GM18511 (cell line): ENCODE data around the gene SCO2.
"Not testable (repeated sequence)": the region's sequence is repeated elsewhere in the genome, so short reads cannot be mapped to it uniquely, and the experiment has no call there.

Experiments used
- ATAC-seq: cut with Tn5 transposase; IDR thresholded peaks from one replicate; pipeline ENCODE4 v1.9.1; 2021; ENCODE audit warnings: mild to moderate bottlenecking, moderate library complexity; ENCODE audit not compliant: unreplicated experiment

Gene SCO2

DNA sequence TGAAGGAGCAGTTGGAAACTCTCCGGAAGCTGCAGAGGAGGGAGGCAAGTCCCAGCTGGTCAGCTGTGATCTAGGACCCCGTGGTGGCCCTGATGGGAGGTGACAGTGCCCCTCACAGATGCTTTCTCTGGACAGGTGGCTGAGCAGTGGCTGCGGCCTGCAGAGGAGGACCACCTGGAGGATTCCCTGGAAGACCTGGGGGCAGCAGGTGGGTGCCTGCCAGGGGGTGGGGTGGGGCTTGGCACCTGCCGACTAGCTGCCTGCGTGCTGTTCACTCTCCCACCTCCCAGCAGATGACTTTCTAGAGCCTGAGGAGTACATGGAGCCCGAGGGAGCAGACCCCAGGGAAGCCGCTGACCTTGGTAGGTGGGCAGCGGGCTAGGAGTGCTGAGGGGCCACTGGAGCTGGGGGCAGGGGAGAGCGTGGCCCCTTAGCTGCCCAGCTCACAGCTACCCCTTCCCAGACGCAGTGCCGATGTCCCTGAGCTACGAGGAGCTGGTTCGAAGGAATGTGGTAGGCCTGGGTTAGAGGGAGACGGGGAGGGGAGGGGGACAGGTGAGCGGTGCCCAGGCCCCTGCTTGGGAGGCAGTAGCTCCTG lies 3.1 kb downstream of the SCO2 start:
- no peak for ATAC-seq

DNA sequence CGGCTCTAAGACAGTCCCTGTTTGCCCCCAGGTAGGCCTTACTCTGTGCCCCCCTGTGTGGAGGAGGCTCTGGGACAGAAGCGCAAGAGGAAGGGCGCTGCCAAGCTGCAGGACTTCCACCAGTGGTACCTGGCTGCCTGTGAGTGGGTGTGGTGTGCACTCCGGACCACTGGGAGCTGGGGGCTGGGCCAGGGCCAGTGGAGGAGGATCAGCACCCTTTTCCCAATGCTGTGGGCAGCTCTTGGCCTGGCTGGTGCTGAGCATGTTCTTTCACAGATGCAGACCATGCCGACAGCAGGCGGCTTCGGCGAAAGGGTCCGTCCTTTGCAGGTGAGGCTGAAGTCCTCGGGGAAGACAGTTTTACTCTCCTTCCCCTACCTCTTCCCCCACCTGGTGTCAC lies 3.7 kb downstream of the SCO2 start:
- no peak for ATAC-seq

DNA sequence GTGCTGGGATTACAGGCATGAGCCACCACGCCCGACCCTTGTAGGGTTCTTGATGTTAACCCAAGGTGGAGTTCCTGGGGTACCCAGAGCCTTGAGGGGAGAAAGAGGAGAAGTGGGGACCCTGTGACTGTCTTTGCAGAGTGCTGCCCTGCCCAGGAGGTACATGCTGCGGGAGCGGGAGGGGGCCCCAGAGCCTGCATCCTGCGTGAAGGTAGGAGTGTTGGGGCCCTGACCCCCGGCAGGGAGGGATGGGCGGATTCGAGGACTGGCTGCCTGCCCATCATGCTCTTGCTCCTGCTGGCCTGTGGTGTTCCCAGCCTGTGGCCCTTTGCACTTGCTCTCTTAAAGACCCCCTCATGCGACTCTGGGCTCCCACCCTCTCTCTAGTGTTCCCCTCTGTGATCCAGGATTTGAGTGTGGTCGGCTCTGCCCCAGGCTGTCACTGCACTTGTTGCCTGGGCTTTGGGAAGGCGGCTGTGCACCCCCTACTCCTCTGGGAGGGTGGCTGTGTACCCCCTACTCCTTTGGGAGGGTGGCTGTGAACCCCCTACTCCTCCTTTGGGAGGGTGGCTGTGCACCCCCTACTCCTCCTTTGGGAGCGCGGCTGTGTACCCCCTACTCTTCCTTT lies 4.5 kb downstream of the SCO2 start:
- no peak for ATAC-seq

DNA sequence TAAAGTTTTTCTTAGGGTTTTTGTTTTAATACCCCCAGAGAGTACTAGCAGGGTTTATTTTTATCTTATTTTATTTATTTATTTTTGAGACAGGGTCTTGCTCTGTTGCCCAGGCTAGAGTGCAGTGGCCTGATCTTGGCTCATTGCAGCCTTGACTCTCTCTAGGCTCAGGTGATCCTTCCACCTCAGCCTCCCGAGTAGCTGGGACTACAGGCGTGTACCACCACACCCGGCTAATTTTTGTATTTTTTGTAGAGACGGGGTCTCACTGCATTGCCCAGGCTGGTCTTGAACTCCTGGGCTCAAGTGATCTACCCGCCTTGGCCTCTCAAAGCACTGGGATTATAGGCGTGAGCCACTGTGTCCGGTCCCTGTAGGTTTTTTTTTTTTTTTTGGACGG lies 5.2 kb downstream of the SCO2 start:
- not testable (repeated sequence) for ATAC-seq

DNA sequence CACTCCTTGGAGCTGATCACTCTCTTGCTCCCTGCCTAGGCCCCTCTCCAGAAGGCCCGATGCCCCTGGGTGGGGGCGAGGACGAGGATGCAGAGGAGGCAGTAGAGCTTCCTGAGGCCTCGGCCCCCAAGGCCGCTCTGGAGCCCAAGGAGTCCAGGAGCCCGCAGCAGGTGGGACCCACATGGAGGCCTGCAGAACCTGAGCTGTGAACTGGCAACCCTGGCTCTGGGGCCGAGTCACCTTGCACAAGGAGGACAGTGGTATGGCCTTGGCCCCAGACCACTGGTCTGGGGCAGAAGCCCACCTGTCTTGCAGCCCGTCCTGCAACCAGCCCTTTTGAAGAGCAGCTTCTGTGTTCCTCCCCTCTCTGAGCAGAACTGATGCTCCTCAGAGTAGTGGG lies 6.2 kb downstream of the SCO2 start:
- ATAC-seq, result no peak

DNA sequence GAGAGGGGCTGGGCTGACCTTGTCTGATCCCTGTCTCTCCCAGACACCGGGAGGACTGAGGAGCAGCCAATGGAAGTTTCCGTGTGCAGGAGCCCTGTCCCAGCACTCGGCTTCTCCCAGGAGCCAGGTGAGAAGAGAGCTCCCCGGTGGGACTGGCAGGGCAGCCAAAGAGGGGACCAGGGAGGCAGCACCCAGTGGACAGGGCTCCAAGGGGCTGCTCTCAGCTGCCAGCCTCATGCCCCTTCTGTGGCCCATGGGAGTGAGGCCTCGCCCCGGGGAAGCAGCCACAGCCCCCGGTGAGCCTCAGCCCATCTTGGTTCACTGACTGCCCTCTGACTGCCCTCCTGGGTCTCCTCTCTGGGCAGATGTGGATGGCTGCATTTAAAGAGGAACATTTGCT lies 6.8 kb downstream of the SCO2 start:
- no peak for ATAC-seq

DNA sequence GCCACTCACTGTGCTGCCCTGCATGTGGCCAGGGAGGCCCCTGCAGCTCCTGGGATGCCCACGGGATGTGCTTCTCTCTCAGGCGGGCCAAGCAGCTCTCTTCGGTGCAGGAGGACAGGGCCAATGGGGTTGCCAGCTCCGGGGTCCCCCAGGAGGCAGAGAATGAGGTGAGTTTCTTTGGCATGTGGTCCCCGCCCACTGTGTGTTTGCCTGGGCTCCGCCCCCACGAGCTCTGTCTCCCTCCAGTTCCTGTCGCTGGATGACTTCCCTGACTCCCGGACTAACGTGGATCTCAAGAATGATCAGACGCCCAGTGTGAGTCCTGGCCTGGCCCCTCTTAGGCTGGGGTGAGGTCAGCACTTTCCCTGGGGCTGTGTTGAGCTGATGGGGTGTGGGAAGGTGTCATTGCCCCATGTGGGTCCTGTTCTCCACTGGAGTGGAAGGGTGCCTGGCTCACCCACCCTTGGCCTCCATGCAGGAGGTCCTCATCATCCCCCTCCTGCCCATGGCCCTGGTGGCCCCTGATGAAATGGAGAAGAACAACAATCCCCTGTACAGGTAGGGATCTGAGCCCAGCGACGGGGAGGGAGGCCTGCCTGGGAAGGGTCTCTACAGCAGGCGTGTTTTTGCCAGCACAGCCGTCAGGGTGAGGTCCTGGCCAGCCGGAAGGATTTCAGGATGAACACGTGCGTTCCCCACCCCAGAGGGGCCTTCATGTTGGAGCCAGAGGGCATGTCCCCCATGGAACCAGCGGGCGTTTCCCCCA lies 7.7 kb downstream of the SCO2 start:
- no peak for ATAC-seq

DNA sequence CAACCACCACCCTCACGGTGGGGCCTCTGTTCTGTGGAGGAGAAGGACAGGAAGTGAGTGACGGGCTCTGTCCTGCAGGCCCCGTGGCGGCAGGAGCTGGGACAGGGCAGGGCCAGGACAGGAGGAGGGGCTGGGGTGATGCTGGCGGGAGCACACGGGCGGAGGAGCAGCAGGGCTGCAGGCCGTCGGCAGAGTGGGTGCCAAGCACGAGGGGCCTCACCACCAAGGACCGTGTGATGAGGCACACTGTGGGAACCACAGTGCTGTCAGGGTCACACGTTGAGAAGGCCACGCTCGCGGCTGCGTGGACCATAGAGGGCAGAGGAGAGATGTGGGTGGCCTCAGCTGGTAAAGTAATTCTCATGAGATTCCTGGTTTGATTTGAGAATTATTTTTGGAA lies 8.5 kb downstream of the SCO2 start:
- ATAC-seq, result no peak

DNA sequence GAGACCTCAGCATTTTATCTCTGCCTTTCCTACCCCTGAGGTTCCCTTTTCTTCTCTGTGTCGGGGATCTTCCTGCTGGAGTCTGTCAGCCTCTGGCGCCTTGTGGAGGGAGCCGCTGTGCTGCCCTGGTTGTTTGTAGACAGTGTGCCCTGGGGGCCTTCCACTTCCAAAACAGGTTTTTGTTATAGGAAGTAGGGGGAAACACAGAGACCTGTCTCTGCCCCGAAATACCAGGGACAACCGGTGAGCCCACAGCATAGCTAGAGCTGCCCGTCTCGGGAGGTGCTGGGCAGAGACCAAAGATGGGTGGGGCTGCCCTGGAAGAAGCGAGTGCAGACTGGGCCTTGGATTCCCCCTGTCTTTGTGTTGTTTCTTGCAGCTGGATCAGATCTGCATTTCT lies 9.3 kb downstream of the SCO2 start:
- ATAC-seq, result no peak

DNA sequence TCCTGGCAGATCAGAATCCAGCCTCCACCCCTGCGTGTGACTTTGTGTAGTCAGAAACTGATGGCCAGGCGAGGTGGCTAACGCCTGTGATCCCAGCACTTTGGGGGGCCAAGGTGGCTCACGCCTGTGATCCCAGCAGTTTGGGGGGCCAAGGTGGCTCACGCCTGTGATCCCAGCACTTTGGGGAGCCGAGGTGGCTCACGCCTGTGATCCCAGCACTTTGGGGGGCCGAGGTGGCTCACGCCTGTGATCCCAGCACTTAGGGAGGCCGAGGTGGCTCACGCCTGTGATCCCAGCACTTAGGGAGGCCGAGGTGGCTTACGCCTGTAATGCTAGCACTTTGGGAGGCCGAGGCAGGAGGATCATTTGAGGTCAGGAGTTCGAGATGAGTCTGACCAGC lies 12.2 kb downstream of the SCO2 start:
- ATAC-seq, result no peak

DNA sequence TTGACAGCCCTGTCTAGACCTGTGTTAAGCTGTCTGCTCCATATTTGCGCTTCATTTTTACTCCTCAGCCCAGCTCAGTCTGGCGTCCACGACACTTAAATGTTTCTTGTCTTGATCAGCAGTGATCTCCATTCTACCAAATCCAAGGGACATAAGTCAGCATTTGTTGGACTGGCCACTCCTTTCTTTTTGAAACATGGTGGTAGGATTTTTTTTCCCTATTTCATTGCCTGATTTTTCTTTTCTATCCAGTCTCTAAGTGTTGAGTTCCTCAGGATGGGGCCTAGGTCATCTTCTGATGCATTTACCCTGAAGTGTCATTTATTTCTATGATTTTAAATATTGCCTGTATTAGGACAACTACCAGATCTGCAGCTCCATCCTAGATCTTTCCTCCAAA lies 16.5 kb downstream of the SCO2 start:
- ATAC-seq, result no peak

DNA sequence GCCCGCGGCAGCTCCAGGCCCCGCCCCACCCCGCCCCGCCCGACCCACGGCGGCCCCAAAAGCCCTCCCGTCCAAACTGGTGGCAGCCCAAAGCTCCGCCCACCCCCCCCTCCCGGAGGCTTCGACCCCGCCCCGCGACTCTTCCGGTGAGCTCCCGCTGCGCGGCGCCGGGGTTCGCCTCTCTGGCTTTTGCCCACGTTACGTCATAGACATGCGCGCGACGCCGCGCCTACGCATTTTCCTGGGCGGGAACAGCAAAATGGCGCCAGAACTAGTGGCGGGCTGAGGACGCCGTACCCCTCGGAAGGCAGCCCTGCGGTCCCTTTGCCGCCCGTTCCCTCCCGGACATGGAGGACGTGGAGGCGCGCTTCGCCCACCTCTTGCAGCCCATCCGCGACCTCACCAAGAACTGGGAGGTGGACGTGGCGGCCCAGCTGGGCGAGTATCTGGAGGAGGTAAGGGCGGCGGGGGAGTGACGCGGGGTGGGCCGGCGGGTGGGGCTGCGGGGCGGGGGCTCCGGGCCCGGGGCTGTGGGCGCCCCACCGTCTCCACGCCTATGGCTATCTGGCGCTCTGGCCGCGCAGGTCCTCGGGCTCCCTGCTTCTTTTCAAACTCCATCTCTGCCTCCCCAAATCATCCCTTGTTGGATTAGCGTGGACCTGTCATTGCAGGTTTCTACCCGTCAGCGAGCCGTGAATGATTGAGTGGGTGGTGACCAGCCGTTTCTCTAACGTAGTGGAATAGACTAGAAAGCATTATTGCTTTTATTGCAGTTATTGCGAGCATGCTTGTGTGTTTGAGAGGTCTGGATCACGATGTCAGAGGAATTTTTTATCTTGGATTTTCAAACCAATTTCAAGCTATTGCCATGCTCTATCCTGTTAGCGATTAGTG lies 17.2 kb downstream of the SCO2 start, which contains the start of gene NCAPH2:
NCAPH2 (plus strand) TSS at position 234 of the 894 bp plus-strand sequence; CDS start at position 348, 114 bp downstream.
- ATAC-seq, result peak; percentile 71

DNA sequence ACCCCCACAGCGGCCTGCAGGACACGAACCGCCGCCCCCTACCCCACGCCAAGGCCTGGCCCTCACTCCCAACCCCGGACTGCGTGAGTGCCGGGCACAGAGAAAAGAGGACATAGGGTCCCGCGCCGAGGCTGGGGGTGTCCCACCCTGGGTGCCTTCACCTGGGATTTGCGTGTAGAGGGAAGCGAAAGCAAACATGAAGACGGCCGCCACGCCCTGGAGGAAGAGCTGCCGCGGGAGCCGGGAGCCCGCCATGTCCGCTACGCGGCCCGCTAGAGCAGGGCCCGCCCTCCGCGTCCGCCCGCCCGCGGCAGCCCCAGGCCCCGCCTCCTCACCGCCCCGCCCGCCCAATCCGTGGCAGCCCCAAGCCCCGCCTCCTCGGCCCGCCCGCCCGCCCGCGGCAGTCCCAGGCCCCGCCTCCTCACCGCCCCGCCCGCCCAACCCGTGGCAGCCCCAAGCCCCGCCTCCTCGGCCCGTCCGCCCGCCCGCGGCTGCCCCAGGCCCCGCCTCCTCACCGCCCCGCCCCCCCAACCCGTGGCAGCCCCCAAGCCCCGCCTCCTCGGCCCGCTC lies 17.9 kb downstream of the SCO2 start, which contains the start of gene LMF2:
LMF2 (minus strand) TSS at position 282 of the 570 bp plus-strand sequence; CDS start at position 255, 27 bp downstream.
- ATAC-seq, result peak; percentile 63

DNA sequence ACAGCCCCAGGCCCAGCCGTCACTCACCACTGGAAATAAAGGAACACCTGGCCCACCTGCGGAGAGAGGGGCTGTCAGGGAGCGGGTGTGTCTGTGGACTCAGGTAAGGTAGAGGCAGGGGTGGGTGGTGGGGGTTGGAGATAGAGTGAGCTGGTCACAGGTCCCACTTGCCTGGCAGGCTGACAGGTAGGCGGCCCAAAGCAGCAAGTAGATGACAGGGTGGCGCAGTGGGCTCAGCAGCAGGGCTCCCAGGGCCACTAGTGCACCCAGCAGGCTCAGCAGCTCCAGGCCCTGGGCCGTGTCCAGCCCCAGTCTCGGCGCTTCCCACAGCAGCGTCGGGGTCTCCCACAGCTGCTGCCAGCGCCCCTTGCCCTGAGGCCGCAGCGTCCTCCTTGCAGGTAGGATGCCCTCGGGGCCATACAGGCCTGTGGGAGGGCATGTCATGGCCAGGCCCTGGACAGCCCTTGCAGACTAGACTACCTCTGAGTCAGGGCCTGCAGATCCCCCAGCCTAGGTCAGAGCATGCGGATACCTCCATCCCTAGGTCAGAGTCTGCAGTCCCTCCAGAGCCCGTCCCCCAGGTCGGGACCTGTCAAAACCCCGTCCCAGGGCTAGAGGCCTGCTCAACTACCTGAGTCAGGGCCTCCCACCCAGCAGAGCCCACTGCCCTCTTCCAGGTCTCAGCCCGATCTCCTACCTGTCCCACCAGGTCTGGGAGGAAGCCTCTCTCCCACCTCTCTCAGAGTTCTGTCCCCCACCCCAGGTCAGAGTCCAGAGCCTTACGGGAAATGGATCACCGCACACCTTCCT lies 18.6 kb downstream of the SCO2 start:
- ATAC-seq, result no peak

DNA sequence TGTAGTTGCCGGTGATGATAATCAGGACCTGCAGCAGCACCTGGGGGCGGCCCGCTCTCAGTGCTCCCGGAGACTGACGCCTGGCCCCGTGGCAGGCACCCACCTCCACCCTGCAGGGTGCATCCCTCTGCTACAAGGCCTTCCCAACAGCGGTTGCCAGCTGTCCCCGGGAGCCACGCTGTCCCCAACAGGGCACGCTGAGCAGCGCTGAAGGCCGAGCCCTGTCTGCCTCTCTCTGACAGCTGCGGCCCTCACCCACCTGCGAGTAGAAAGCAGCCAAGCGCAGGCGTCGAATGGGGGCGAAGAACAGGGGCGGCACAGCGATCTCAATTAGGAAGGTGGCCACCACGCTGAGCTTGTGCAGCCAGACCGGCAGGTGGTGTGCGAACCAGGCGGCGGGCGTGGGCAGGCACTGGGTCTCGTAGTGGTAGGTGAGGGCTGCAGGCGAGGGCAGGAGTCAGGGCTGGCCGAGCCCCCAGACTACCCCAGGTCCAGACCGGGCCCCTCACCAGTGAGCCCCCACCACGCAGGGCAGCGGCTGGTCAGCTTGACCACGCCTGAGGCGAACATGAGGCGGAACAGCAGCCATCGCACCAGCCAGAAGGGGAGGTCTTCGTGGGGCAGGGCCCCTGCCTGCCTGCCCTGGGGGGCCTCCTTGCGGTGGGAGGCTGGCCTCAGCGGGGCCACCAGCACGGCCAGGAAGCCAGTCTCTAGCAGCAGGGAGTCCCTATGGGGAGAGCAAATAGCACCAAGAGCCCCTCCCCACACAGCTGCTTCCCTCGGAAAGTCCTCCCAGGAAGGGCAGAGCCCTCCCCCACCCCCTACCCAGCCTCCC lies 19.4 kb downstream of the SCO2 start:
- ATAC-seq, result no peak

DNA sequence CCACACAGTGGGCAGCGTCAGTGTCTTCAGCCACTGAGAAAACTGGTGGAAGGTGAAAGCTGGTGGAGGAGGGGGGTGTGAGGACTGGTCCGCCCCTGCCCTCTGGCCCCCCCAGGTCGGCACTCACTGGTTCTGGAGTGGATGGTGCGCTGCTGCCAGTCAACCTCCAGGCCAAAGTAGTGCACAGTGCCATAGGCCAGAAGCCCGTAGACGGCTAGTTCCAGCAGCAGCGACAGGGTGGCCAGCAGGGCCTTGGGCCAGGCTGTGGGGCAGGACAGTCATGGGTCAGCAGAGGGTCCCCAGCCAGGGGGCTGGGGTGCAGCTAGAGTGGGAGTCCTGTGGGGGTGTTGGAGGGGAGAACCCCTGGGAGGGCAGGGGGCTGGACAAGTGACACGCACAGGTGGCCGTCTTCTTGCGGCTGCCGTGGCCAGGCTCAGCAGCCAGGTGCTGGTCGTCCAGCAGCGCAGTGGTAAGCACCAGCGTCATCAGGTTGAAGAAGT lies 20.1 kb downstream of the SCO2 start:
- ATAC-seq, result no peak

DNA sequence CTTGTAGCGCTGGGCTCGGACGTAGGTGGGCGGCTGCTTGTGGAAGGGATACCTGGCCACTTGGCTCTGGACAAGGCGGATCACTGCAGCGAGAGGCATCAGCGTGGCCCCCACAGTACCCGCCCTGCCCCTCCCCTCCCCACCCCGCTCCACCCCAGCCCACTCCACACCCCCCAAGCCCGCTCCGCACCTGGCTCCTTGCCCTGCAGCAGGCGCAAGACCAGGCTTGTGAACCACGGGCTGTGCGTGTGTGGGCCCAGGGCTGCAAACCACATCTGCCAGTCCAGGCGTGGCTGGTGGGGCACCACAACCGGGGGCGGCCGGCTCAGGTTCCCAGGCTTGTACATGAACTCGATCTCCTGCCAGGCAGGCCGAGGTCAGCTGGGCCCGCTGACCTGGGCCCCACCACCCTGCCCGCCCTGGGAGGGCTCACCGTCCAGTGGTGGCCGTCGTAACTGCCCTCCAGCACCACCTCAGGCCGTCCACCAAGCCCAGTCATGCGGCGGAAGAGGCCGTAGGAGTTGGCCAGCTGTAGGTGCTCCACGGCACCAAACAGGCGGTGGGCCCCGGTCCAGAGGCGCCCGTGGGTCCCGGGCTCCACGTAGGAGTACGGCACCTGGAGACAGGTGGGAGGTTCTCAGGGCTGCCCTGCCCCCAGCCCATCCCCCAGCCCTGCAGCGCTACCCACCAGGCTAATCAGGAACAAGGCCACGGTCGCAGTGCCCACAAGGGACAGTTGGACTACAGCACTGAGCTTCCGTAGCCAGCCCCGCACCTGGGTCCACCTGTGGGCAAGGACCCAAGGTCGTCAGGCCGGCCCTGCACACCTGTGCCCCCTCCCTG lies 20.8 kb downstream of the SCO2 start:
- no peak for ATAC-seq
